GM12801 (cell line): ENCODE data around the gene BAMBI.

Experiments used
- TF ChIP-seq, protein P1 (sequence below): IDR thresholded peaks from one replicate; pipeline ENCODE4 v1.5.1; 2011; ENCODE audit warnings: control low read depth; ENCODE audit not compliant: insufficient read length; ENCODE audit errors: extremely low read depth

BAMBI gene, protein sequence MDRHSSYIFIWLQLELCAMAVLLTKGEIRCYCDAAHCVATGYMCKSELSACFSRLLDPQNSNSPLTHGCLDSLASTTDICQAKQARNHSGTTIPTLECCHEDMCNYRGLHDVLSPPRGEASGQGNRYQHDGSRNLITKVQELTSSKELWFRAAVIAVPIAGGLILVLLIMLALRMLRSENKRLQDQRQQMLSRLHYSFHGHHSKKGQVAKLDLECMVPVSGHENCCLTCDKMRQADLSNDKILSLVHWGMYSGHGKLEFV

DNA sequence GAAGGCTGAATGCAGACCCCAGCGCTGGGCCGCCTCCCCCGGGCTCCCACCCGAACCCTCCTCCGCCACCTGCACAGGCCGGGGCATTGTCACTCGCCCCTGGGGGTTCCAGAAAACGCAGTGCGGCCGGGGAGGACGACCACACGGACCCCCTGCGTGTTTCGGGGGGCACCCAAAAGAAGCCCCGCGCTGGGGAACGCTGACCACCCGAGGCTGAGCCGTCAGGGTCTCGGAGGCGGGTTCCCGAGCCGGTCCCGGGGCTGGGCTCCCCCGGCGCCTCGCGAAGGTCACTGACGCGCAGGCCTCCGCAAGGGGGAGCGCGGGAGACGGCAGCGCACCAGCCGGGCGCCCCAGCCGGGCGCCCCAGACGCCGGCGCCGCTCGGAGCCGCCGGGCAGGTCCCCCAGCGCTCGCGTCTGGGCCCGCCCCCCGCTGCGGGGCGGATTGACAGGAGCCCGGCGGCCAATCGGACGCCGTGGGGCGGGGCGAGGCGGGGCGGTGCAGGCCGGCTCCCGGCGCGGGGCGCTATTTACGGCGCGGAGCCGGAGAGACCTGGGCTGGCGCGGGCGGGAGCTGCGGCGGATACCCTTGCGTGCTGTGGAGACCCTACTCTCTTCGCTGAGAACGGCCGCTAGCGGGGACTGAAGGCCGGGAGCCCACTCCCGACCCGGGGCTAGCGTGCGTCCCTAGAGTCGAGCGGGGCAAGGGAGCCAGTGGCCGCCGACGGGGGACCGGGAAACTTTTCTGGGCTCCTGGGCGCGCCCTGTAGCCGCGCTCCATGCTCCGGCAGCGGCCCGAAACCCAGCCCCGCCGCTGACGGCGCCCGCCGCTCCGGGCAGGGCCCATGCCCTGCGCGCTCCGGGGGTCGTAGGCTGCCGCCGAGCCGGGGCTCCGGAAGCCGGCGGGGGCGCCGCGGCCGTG lies at the start of gene BAMBI:
TSS of gene BAMBI (plus strand) at position 554 of the 920 bp plus-strand sequence. CDS start 377 bp downstream, outside the sequence.
- TF ChIP-seq, protein P1, sequence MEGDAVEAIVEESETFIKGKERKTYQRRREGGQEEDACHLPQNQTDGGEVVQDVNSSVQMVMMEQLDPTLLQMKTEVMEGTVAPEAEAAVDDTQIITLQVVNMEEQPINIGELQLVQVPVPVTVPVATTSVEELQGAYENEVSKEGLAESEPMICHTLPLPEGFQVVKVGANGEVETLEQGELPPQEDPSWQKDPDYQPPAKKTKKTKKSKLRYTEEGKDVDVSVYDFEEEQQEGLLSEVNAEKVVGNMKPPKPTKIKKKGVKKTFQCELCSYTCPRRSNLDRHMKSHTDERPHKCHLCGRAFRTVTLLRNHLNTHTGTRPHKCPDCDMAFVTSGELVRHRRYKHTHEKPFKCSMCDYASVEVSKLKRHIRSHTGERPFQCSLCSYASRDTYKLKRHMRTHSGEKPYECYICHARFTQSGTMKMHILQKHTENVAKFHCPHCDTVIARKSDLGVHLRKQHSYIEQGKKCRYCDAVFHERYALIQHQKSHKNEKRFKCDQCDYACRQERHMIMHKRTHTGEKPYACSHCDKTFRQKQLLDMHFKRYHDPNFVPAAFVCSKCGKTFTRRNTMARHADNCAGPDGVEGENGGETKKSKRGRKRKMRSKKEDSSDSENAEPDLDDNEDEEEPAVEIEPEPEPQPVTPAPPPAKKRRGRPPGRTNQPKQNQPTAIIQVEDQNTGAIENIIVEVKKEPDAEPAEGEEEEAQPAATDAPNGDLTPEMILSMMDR, result no peak

DNA sequence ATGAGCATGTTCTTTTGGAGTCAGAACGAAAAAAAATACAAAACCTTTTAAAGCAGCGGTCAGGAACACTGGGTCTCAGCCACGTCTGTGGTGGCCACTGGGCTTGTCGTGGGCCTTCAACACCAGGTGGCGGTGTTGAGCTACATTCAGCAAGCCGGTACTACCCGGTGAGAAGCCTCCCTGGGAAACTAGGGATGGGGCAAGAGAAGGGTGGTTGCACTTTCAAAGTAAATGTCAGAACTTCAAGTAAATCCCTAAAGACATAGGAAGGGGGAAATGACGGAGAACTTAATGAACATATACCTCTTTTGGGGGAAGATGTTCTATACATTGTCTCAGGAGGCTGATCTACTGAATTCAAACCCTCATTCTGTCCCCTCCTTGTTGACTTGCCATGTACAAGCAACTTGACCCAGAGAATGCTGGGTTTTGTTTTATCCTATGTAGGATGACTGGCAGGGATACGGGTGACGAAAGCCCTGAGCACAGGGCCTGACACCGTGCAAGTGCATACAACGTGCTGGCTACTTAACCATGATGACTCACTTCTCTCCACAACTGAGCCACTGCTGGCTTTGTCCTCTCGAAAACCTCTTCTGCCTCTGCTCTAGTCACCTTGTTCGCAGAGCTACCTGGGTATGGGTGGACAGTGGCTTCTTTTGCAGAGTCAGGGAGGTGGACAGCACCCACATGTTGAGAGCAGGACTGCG lies 49.0 kb upstream of the BAMBI start:
- TF ChIP-seq, protein P1, result no peak

DNA sequence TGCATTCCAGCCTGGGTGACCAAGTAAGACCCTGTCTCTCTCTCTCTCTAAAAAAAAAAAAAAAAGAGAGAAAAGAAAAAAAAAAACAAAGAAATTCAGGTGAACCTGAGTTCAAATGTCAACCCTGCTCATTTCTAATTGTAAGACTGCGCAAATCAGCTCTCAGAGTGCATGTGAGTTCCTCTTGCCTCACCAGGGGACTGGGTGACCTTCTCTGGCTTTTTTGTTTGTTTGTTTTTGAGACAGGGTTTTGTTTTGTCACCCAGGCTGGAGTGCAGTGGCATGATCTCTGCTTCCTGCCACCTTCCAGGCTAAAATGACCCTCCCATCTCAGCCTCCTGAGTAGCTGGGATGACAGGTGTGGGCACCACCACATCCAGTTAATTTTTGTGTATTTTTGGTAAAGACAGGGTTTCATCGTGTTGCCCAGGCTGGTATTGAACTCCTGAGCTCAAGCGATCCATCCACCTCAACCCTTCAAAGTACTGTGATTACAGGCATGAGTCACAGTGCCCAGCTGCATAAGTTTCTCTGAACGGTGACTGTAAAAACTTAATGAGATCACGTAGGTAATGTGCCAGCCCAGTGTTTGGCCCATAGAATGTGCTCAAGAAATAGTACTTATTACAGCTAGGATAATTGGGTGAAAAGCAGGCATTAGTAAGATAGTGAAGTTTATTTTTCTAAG lies 45.3 kb upstream of the BAMBI start:
- TF ChIP-seq, protein P1, result no peak

DNA sequence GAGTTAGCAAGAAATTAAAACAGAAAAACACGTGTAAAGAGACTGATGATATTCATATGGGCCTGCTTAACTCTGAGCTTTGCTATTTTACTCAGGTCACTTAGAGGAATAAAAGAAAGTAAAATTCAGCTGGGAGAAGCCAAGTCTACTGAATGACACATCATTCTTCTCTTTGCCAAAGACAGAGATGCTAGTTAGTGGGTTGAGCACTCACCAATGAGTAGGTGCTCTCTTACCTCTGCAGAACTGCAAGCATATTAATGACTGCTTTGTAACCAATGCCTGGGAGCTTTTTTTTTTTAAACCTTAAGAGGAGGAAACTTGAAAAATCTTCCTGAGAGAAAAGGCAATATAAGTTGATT lies 44.8 kb upstream of the BAMBI start:
- TF ChIP-seq, protein P1, result no peak

DNA sequence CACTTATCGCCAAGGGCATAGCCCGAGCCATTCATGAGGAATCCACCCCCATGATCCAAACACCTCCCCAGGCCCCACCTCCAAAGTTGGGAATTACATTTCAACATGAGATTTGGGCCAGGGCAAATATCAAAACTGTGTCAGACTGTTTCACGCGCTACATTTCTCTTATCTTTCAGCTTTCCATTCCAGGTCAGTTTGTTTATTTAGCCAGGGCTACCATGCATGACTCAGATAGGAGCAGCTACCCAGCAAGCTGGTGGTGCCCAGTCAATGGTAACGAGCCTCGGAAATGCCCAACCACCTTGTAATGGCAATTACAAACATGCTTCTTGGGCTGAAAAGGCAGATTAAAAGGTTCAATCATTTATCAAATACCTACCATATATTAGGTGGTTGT lies 43.6 kb upstream of the BAMBI start:
- TF ChIP-seq, protein P1, result no peak

DNA sequence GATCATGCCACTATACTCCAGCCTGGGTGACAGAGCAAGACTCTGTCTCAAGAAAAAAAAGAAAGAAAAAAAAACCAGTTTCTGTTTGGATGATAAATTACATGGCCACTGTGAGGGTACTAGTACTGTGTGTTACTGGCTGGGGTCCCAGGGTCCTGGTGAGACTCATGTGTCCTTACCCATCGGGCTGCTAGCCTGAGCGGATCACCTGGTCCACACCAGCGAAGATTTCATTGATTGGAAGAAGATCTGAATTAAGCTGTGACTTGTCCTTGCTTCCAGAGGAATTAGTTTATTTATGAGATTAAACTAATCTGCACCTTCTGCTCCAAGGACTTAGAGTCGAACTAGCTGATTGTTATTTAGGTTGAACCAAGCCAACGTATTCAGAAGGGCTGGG lies 40.0 kb upstream of the BAMBI start:
- TF ChIP-seq, protein P1, result no peak
